Measurements from ENCODE around the gene XCR1.
"Not testable (repeated sequence)": the region's sequence is repeated elsewhere in the genome, so short reads cannot be mapped to it uniquely, and the experiment has no call there.

The XCR1 gene

DNA sequence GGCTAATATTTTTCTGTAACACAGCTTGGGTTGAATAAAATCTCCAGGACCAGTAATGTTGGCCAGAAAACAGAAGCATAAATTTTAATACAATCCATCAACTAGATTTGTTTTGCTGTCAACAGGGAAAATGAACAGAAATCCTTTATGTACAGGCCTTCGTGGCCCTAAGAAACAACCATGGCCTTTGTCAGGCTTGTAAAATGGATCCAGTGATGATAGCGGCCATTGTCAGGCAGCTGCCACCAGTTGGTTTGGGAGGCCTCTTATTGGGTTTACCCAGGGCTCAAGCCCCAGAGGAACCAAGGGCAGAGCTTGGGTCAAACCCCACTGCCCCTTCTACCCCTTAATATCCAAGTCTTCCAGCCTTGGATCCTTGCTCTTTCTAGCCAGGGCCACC lies 26.1 kb downstream of the XCR1 start:
- no peak for DNase-seq

DNA sequence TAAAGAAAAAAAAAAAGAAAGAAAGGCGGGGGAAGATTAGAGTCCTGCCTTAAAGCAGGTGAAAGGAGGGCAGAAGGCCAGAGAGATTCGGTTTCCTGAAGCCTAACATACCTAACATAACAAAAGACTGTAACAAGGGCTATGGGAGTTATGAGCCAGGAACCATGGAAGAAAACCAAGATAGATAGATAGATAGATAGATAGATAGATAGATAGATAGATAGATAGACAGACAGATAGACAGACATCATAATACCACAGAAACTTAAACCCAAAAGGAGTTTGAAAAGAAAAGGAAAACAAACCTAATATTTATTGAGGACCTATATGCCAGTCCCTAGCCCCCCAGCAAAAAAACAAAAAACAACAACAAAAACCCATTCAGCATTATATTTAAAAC lies 29.3 kb downstream of the XCR1 start:
- no peak for DNase-seq

DNA sequence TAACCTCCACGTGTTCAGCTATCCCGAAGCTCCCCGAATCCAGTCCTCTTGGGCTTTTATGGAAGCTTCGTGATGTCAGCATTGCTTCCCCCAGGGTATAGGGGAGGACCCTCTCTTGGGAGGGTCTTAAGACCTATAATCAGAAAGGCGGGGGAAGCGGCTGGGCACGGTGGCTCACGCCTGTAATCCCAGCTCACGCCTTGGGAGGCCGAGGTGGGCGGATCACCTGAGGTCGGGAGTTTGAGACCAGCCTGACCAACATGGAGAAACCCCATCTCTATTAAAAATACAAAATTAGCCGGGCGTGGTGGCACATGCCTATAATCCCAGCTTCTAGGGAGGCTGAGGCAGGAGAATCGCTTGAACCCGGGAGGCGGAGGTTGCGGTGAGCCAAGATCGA lies 29.8 kb downstream of the XCR1 start:
- DNase-seq: not testable (repeated sequence)

DNA sequence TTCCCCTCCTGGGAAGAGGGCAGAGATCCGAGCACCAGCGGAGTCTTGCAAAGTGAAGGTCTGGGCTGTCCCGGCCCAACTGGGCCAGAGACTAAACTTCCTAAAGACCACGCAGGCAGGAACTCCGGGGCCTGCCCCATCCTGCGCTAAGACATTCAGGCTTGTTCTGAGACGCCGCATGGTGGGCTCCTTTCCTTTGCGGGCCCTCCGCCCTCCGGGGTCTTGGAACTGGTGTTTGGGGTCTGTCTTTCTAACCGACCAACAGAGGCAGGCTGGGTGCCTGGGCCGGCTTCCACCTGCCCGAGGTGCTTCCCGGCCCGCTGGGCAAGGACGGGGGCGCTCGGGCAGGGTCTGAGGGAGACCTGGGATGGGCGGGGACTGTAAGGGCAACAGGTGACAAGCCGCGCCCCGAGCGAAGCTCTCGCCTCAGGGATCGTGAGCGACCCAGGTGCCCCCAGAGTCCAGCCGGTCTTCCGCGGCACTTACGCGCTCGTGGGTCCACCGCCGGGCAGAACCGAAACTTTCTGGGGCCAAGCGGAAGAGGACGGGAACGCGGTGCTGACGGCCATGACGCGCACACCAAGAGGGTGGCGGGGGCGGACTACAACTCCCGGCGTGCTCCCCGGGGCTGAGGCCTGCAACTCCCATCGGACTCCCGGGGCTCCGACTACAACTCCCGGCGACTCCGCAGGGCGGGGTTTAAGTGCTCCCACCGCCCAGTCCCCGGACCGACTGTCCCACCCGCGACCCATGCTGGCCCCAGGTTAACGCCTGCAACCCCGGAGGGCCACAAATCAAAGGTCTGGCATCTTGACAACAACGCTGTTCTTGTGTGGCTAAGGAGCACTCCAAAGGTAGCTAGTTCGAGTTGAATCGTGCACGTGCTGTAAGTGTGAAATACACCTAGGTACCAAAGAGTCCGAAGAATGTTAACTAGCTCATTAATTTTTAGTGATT lies 31.8 kb downstream of the XCR1 start, which contains the start of gene FYCO1:
TSS of gene FYCO1 (minus strand) at position 589 of the 957 bp plus-strand sequence. CDS start 10,914 bp downstream, outside the sequence.
- peak; percentile 86 for DNase-seq

DNA sequence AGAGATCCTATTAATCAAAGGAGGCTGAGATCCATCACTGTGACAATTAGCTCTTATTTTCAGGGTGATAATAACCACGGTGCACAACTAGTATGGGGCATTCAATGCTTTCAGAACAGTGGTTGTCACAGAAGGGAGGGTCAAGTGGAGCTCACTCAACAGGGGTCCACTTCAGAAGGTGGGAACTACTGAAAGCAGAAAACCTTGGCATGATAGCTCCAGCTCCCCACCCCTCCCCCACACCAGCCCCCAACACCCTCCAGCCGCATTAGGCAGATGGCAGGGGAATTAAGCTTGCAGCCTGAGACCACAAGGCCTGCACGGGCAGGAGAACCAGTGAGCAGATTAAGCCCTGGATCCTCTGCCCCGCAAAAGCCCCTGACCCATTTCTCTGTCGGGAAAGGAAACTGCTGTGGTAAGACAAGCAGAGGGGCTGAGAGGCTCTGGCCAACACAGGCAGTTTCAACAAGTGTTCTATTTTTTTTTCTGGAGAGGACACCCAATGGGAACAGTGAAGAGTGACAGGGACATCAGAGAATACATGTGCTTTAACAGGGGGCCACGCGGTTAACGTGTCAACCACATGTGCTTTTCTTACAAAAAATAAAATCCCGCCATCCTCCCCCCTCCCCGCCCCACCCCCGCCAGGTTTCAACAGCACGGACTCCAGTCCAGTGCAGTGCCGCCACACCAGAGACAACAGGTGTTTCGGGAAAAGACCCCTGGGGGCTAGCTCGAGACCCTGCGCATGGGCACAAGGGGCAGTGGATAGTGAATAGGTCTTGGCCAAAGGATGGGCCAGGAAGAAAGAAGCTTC lies 32.7 kb downstream of the XCR1 start:
- DNase-seq: peak; percentile 30

DNA sequence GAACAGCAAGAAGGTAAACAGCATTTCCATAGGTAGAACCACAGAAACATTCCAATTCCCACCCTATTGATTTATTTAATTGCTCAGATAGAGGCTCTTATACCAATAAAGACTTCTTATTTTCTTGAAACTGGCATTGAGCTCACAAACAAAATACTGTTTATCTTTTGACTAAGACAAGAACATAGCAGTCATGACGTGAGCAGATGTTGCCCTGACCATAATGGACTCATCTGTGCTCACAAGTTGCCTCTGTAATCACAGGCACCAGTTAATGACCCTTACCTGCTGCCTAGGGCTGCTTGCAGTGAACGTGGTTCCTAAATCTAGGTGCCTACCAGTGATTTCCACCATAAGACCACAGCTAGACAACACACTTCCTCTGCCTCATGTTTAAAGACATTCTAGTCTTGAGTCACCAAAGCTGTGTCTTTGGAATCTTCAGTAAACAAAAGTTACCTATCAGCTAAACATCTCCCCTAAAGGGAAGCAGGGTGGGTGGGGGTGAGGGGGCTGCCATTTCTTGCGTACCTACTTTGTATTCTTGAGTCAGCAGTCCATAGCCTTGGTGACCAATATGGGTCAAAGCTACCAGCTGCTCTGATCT lies 33.8 kb downstream of the XCR1 start:
- peak; percentile 18 for DNase-seq

DNA sequence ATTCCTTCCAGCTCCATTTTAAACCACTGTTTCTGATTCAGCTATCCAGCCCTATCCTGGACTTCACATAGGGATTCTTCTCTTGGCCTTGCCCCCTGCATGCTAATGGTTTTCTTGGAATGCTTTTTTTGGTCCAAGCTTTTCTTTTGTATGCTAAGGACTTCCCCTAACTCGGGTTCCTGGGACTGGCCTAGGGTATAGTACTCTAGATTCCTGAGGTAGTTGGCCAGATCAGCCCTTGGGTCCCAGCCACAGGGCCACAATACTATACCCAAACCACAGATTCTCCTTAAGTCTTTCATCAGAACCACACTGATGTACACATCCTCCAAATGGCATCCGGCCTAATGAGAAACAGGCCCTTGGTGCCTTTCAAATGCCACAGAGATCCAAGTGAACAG lies 34.5 kb downstream of the XCR1 start:
- DNase-seq: peak; percentile 93

DNA sequence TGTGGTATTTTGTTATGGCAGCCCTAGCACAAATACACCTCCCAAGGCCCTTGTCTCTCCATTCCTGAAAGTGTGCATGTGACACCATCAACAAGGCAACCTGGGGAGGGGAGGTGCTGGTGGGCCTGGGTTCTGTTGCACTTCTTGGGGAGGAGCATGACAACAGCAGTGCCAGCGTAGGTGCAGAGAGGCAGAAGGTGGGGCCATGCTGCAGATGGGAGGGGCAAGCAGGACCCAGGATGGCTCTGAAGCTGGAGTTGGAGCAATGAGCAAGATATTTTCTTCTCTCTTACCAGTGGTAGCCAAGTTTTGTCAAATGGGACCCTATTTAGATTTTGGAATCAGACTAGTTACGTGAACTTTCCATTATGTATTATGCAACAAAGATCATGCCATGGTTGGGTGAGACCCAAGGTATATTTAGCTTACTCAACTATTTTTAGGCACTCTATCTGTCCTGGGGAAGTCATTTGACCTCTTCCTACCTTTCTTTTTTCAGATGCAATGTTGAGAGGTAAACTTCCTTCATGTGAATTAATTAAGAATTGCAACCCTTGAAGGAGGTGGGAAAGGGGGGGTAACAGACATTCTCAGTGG lies 35.1 kb downstream of the XCR1 start:
- peak; percentile 33 for DNase-seq

DNA sequence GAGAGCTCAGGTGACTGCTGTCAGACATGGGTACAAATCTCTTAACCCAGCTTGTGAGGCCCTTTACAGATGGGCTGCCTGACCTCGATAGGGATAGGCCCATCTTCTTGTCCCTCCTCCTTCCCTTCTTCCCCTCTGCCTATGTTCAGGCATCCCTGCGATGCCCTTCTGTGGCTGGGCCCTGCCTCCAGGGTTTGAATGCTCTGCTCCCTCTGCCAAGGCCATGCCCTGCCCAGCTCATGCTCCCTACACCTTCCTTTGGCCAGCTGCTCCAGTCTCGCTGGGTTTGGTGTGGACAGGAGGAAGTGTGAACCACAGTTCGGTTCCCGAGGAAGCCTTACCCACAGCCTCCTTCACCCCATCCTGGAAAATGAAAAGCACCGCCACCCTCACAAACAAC lies 35.9 kb downstream of the XCR1 start:
- peak; percentile 39 for DNase-seq

DNA sequence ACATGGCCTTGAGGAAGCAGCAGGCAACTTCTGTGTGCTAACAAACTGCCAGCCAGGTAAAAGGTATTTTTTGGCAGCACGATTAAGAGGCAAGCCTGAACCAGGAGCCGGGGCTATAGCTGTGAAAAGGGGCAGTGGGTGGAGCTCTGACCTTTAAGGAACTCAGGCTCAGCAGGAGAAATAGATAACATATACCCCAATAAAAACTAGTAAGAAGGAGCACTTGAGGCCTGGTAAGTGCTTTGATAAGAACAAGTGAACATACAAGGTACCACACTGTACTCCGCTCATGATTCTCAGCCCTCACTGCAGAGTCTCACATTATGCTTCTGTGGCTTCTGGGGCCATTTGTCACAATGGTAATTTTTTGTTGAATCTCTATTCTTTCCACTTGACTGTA lies 37.1 kb downstream of the XCR1 start:
- DNase-seq: no peak

DNA sequence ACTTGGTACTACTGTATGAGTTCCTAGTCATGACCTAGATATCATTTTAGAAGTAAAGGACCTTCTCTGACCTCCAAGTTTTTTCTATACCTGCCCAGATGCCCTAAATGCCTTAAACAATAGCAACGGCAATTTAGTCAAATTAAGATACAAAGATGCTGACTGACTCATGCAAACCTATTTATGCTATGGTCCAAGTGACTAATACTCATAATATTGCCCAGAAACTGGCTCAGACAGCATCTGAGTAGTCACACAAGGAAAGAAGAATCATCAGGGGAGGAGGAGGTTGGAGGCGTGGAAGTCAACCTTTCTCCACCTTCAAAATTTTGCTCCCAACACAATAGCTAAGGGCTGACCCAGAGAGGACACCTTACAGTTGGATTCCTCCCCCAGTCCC lies 38.5 kb downstream of the XCR1 start:
- no peak for DNase-seq

DNA sequence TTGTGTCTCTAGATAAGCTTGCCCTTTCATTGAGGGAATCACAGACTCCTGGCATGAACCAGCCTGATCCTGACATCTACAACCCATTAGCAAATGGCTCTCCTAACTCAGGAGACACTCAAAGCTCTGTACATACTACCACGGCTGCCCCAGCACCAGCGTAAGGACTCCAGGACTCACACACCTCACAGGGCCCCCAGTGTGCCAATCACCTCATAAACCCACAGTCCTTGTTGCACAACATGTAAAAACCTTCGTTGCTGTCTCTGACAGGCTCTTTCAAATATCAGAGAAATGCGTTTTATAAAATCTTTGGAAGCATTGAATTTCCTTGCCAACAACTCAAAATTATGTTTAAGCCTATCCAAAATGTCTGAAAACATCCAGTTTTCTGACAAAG lies 38.9 kb downstream of the XCR1 start:
- DNase-seq: peak; percentile 16

DNA sequence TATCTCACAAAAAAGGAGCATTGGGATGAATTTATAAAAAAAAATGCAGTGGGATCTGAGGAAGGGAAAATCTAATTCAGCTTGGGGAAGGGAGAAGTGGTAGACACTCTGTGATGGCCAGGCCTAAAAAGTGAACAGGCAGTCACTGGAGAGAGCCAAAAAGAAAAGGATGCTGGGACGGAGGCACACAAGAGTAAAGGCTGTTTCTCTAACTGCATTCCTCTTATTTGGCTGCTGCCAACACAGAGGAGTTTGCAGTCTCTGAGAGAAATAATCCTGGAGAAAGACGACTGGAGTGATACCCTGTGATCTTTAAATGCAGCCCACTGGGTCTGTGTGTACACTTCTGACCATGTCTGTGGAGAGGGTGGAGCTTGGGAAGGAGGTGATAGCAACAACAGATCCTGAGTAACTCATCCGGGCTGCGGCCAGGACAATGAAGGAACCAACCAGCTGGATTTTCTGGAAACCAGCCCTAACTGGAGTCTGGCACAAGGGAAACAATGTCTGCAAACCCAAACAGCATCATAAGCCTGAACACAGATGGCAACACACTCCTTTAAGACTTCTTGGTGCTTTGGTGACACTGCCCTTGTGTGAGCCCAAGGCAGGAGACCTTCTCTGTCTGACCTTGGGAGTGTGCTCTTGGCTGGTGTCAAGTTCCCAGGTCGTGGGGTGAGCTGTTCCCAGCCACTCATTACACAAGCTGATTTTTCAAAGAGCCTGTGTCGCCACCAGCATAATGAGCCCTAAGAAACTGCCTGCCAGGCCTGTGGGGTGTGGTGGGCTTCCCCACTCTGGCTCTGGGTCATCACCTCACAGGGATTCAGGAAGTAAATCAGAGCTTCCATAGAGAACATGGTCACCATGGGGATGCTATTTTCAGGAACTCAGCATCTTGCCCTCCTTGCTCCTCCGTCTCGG lies 39.7 kb downstream of the XCR1 start:
- no peak for DNase-seq

DNA sequence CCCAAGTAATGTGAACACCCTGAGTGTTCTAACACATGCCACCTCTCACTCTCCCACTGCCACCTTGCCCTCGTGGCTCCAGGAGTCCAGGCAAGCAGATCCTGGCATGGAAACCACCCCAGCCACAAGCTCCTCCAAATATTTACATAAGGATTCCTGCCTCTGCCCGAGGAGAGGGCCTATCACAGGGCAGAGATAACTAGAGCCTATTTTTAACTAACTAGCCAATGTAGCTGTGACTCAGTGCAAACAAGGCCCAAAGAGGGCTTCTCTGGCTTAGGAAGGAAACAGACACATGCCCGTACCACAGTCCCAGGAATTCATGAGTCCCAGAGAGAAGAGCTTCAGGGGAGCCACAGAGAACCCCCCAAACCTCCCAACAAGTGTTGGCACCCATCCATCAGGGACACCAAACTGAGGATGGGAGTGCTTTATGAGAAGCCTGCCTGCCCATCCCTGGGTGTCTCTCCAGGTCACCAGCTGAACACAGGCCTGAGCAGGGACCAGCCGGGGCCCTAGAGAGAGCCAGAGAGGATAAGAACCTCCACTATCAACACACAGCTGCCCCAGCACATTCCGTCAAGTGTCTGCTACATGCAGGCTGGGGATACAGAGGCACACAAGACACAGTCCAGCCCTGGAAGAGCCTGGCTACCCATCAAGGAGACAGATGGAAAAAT lies 40.8 kb downstream of the XCR1 start:
- DNase-seq: no peak

DNA sequence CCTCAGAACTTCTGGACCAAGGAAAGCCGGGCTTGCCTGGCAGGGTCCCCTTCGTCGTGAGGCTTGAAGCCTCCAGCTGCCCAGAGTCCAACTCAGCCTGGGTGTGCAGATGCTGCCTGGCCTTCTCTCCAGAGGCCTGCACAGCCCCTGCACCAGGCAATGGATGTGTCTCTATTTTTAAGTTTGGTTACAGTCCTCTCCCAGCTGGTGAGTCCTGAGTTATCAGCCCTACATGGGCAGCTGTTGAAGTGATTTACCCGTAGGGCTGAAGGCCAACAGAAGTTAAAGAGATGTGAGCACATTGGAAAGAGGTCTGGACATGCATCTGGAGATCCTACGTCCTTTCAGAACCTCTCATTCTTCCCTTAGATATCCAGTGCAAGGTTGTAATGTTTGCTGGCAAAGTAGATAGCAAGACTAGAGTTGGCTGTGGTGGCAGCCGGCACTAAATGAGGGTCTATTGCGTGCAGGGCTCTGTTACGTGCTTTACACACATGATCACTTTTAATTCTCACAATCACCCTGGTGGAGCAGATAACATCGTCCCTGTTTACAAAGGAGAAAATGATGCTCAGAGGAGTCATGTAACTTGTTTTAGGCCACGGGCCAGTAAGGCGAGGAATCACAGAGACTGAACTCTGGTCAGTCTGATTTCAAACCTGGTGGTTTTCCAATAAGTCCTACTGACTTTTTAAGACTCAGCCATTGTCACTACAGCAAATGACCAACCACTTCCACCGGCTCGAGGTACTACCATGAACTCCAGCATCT lies 41.6 kb downstream of the XCR1 start:
- no peak for DNase-seq

DNA sequence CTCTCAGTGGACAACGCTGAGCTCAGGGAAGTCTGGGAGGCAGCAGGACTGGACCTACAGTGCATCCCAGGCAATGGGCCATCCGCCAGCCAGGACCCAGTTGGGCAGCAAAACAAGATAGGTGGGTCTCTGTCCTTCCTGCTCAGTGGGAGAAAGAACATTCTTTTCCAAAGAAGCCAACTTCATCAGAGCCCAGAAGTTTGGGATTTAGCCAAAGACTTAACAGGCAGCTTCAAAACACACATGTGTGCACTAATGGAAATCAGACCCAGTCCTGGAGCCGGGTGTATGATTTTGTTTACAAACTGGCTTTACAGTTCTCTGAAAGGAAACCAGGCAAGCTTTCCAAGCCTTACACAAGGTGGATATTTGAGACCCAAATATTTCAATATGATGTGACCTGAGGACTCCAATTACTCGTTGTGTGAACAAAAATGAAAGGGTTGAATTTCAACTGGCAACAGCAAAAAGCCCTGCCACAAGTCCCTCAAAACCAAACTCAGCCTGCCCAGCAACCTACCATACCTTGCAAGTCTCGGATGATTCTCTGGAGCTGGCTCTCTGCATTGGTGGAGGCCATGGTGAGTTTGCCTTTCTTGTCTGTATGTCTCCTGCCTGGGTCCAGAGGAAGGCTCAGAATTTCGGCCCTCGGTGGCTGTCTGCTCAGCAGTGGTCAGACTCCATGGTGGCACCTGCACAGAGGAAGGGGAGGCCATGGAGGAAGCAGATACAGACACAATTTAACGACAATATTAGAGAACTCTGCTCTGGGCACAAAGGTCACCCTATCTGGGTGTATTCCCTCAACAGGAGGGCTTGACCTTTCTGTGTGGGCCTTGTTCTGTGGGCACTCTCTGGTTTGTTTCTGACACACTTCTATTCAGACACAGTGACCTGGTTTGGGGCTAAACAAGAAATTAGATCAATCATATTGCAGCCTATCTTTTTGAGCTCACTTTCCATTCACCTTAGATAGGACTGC lies 42.7 kb downstream of the XCR1 start:
- no peak for DNase-seq

DNA sequence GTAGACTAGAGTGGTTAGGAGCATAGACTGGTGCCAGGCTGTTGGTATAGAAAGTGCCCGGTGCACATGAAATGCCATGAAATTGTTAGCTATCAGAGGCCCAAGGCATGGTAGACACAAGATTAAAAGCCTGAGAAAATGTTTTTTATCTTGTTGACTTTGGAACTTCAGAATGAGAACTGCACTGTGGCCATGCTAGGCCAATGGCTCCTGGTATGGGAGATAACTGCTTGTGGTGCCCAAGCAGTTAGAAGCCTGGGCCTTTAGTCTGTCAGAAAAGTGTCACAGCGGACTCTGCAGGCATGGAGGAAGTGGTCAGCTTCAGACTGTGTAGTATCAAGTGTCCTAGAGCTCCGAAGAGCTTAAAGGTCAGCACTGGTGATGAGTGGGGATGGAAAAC lies 43.5 kb downstream of the XCR1 start:
- DNase-seq: no peak

DNA sequence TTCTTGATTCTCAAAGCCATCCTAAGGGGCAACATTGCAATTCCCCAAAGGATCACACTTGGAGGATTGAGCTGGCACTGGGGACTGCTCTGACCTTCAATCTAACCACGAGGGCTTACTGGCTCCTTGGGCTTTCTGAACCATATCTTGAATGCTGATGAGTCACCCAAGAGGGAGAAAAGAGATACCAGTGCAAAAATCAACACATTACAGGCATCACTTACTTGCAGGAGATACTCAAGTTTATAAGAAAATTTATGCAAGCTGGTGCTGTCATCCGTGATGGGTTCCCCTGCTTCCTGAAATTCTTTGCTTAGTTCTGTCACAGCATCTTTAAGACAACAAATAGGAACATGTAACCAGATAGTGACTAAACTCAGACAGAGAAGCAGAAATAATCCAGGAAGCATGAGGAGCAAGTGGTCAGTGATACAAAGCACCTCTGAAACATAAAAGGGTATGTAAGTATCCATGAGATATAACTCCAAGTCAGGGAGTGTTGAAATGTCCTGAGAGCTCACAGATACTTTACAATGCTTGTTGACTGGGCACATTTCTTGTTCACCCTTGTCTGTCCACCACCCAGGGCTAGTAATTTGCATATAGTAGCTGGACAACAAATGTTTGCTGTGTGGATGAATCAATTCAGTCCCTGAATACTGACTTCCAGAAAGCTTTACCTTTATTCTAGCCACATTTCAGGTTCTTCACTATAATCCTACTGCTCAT lies 45.8 kb downstream of the XCR1 start:
- DNase-seq: peak; percentile 11
